ENCODE results near the gene DNAJC12.
"Not testable (repeated sequence)": the region's sequence is repeated elsewhere in the genome, so short reads cannot be mapped to it uniquely, and the experiment has no call there.

The DNAJC12 gene

GRCh38 chr10:67837541-67838314 lies at the start of gene DNAJC12:
Gene DNAJC12 (minus strand): TSS chr10:67838188. CDS start chr10:67838011, 177 bp downstream.
- DNase-seq: peak; percentile 50

- DNase-seq: peak; percentile 85
These were observed 47.1 kb upstream of the DNAJC12 start for GRCh38 chr10:67884842-67885670.

DNA sequence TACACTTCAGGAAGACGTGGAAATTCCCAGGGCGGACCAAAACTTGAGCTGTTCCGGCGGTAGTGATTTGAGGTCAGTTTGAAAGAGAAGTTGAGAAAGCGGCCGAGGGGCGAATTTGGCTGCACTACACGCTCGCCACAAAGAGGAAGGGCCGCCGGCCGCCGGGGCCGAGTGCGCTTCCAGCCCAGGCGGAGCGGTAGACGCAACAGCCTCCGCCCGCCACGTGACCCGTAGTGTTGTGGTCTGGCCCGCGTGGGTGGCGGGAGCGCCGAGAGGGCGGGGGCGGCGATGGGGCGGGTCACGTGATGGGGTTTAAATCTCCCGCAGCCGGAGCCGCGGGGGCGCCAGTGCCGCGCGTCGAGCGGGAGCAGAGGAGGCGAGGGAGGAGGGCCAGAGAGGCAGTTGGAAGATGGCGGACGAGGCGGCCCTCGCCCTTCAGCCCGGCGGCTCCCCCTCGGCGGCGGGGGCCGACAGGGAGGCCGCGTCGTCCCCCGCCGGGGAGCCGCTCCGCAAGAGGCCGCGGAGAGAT lies 46.4 kb upstream of the DNAJC12 start, which contains the start of gene SIRT1:
TSS of gene SIRT1 (plus strand) at position 344 of the 529 bp plus-strand sequence. CDS start at position 410, 66 bp downstream.
- peak; percentile 97 for DNase-seq

DNA sequence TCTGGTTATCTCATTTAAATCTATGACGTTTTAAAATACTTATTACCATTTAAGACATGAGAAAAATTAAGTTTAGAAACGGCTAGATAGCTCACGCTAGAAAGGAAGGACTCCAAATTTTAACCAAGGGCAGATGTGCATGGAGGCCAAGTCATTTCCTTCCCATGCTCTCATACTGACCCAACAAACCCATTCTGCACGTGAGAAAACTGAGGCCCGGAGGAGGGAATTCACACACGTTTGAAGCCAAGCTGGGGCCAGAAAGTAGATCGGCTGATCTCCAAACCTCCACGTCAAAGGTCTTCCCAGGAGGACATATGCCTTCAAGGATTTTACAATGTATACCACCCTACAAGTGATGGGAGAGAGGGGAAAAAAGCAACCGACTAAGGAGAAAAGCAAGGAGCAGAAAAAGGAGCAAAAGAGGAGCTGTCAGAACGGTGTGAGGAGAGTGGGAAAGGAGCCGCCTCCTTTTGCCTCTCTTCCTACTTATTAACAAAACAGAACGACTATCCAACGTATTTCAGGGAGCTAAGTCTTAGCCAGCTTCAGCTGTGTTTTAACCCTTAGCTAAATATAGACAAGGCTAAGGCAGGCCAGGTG lies 45.8 kb upstream of the DNAJC12 start:
- no peak for DNase-seq

- DNase-seq: no peak
These were observed 40.1 kb upstream of the DNAJC12 start for GRCh38 chr10:67878133-67878532.

GRCh38 chr10:67877421-67877820 lies 39.4 kb upstream of the DNAJC12 start:
- not testable (repeated sequence) for DNase-seq

DNA sequence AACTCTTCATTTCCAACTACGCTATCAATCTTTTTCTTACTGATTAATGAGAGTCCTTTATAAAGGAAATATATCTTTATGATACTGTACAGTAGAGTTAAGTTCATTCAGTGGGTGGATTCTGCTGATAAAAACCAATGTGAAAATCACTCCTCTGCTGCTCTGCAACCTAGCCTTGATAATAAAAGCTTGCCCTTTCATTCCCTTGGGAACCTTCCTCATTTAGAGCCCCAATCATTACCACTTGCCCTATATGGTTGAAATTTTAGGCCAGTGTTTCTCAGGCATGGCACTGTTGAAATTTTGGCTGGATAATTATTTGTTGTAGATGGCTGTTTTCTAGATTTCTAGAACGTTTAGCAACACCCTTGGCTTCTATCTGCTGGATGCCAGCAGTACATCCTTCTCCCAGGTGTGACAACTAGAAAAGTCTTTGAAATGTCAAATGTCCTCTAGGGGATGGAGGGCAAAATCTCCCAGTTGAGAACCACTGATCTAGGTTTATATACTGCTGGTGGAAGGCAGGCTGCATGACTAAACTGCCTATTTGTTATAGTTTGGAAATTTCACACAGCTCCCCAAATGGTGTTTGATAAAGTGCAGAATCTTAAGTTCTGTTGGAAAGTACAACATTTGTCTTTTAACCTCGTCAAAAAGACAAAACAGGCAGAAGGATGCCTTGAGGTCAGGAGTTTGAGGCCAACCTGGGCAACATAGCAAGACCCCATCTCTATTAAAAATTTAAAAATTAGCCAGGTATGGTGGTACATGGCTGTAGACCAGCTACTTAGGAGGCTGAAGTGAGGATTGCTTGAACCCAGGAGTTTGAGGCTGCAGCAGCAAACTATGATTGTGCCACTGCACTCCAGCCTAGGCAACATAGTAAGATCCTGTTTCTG lies 37.6 kb upstream of the DNAJC12 start:
- no peak for DNase-seq

GRCh38 chr10:67869996-67870395 lies 32.0 kb upstream of the DNAJC12 start:
- no peak for DNase-seq

- no peak for DNase-seq
These were observed 30.1 kb upstream of the DNAJC12 start for GRCh38 chr10:67868132-67868531.

DNA sequence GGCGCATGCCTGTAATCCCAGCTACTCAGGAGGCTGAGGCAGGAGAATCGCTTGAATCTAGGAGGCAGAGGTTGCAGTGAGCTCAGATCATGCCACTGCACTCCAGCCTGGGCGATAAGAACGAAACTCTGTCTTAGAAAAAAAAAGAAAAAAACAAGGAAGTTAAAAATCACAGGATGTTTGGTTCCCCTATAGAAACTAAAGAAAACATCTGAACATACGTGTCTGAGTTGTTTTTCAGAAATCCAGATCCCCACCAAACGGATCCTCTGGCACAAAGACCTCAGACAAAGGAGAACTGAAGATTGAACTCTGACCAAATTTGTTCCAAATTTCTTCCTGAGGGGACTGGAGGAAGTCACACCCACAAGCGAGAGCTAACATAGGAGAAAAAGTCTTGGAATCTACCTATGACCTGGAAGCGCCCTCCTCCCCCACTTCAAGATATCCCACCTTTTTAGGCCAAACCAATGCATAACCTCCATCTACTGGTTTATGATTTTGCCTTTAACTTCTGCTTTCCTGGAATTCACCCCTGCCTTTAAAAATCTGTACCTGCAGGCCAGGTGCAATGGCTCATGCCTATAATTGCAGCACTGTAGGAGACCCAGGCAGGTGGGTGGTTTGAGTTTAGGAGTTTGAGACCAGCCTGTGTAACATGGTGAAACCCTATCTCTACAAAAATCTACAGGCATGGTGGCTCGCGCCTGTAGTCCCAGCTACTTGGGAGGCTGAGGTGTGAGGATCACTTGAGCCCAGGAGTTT lies 26.8 kb upstream of the DNAJC12 start:
- peak; percentile 66 for DNase-seq

GRCh38 chr10:67863094-67863493 lies 25.1 kb upstream of the DNAJC12 start:
- no peak for DNase-seq

DNA sequence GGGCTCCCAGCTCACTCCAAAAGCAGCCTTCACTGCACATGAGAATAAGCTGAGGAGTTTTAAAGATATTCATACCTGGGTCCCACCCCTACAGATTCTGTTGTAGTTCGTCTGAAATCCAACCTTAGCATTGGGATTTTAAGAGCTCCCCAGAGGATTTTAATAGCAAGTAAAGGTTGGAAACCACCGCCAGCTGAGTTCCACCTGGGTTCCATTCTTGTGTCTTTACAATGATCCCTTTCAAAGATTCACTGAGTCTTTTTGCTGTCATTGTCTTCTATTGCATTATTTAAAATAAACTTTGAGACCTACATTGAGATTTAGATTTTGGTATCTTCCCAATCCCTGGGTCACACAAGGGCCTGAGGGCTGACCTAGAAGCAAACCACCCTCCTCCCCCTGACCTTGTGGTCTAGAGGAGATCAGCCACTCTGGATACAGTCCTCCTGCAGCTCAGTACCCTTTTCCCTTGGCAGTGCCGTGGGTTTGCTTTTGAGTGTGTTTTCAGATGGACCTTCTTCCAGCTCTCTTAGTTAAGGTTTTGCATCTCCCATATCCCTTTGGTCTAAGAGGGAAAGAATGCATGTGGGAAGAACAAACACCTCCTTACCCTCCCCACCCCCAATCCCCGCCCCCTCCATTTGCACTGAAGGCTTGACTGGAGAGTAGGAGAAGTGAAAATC lies 23.9 kb upstream of the DNAJC12 start:
- DNase-seq: no peak

DNA sequence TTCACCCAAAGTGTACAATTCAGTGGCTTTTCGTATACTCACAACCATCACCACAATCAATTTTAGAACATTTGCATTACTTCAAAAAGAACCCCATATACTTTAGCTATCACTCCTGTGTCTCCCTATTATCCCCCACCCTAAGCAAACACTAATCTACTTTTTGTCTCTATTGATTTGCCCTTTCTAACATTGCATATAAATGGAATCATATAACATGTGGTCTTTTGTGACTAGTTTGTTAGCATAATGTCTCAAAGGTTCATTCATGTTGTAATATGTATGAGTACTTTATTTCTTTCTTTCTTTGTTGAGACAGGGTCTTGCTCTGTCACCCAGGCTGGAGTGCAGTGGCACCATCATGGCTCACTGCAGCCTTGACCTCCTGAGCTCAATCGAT lies 21.0 kb upstream of the DNAJC12 start:
- DNase-seq: no peak

DNA sequence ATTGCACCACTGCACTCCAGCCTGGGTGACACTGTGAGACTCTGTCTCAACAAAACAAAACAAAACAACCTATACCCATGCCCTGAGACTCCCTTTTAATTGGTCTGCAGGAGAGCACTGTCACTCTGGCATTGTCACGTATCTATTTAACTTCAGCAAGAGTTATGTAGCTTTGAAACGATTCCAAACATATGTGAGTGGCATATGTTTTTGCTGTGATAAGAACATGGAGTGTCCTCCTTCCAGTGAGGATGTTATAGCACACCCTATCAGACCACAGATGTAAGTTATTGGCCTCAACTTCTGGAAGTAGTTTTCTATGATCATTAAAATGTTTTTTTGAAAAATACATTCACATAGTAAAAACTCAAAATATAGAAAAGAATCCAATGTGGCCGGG lies 15.5 kb upstream of the DNAJC12 start:
- no peak for DNase-seq

DNA sequence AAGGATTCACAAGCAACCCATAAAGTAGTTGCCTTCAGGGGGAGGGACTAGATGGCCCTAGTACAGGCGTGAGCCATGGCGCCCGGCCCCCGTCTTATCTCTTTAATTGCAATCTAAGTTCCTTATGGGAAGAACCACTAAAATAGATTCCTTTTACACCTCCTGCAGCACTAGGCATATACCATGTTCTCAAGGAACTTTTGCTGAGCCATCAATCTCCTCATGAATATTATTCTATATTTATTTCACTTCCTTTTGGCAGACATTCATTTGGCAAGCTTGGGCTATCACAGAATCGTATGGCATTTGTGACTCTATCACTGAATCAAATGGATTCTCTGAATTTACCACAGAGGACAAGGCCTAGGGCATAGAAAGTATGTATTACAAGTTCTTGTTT lies 14.8 kb upstream of the DNAJC12 start:
- no peak for DNase-seq

DNA sequence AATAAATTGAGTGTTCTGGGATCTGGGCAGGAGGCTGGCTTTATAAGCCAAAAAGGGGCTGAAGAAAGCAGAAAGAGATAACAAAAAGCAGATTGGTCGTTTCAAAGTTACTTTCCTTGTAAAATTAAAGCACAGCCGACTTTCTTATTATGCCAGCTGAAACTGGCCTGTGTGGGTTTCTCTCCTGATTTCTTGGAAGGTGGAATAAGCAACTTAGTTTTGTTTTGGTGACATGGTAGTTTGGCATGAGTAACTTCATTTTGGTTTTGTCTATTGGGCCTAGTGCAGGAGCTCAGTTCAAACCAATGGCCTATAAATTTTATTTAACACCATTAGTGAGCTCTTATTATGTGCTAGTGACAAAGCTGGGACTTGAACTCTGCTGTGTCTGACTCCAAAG lies 13.2 kb upstream of the DNAJC12 start:
- DNase-seq: no peak

GRCh38 chr10:67849331-67850011 lies 11.5 kb upstream of the DNAJC12 start:
- peak; percentile 95 for DNase-seq

DNA sequence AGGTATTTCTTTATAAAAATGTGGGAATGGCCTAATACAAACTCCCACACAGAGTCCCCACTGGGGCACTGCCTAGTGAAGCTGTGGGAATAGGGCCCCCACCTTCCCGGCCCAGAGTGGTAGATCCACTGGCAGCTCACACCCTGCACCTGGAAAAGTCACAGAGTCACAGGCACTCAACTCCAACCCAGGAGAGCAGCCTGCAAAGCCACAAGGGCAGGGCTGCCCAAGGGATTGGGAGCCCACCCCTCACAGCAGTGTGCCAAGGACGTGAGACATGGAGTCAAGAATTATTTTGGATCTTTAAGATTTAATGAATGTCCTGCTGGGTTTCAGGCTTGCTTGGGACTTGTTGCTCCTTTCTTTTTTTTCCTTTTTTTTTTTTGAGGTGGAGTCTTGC lies 5.3 kb upstream of the DNAJC12 start:
- no peak for DNase-seq

DNA sequence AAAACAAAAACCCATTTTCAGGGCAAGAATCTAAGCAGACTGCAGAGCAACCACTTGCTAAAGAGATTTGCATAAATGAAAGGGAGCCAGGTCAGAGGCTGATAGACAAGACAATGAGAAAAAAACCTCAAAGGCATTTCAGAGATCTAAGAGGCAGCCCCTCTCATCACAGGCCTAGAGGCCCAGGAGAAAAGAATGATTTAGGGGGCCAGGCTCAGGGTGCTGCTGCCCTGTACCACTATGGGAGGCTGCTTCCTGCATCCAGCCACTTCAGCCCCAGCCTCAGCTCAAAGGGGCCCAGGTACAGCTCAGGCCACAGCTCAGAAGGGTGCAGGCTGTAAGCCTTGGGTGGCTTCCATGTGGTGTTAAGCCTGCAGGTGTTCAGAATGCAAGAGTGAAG lies 3.7 kb upstream of the DNAJC12 start:
- no peak for DNase-seq

DNA sequence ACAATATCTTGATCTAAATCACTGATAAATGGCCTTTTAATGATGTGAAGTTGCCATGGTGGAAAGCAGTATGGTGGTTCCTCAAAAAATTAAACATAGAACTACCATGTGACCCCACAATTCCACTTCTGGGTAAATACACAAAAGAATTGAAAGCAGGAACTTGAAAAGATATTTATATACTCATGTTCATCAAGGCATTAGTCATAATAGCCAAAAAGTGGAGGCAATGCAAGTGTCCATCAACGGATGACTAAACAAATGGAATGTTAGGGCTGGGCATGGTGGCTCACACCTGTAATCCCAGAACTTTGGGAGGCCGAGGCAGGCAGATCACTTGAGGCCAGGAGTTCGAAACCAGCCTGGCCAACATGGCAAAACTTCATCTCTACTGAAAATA lies 2.0 kb upstream of the DNAJC12 start:
- peak; percentile 62 for DNase-seq

Measured in inflammatory macrophage treated with lipopolysaccharide for 4 hours (primary cell).